Smooth muscle cell of the brain vasculature (primary cell): Measurements from ENCODE around the gene ADARB1.

Experiments
- DNase-seq: peaks from one replicate; pipeline ENCODE4 v3.0.0-alpha.2; 2012; ENCODE audit warnings: low read depth, low spot score

The ADARB1 gene

DNA sequence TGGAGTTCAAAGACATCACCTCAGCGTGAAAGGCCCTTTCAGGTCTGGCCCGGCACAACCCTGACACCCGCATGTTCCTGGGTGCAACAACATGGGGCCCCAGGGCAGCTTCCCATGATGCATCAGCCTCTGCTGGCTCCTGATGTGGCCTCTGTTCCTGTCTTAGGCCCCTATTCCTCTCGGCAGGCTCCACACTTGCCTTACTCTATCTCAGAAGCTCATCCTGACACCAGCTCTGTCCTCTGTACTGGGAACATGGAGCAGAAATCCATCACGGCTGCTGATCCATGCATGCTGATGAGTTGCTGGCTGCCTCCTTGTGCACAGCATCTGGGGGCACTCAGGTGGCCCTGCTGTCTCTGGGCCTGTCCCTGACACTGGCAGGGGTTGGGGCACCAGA lies 74.6 kb downstream of the ADARB1 start:
- no peak for DNase-seq

DNA sequence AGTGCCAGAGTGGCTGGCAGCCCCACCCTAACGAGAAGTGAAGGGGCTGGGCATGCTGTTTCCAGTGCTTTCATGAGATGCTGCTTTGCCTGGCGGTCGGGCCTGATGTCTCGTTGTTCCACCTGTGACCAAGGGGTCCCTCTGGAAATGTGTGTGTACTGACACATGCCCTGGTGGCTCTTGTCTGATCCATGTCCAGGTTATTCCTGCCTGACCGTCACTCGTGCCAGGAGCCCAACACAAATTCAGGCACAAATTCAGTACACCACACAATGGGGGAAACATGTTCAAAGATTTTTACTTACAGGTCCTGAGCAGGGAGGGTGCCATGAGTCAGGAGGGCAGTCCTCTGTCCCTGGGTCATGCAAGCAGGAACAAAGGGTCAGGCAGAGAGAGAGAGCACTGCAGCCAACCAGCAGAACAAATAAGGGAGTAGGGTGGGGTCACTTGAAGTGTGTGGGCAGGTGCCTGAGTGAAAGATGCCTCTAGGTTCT lies 76.3 kb downstream of the ADARB1 start:
- DNase-seq: no peak

DNA sequence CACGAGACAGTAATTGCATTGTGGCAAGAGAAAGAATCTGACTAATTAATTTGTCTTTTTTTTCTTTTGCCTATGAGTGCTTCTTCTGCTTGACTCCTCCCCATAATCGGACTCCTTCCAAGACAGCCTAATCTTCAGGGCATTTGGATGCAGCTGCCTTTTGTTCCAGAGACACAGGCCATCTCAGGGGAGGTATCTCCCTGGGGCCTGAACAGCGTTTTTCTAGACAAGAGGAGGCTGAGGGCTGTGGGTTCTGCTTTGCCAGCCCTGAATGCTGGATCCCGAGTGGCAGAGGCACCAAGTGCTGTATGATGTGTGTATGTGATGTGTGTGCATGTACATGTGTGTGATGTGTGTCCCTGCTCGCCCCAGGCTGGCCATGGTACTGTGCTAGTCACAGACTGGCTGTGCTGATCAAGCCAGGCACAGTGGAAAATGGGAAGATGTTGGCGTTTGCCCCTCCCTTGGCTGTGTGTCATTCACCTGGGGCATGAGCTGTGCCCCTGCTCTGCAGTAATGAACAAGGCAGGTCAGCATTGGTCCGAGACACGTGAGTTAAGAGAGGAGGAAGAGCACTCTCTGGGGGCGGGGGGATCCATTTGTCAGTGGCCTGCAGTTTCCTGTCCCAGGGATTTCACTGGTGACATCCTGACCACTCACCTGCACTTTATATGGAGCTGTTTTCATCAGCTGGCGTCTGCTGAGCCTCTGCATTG lies 77.2 kb downstream of the ADARB1 start:
- no peak for DNase-seq

DNA sequence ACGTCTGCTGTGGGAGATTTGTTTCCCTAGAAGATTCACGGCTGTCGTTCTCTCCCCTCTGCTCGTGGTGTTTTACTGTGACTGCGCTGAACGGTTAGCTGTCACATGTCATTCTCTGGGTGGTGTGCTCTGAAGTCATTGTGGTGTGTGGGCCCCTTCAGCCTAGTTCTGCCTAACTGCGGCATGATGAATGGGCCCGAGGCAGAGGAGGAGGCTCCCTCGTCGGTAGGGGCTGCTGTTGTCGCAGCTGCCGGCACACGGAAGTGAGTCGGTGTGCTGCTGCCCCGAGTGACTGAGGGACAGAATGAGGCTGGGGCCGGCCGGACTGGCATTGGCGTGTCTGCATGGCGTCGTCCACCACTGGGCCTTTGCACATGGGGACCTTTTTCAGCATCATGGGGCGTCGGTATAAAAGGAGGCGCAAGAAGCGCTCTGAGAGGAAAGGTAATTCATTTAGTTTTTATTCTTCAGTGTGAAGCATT lies 77.9 kb downstream of the ADARB1 start:
- DNase-seq: no peak

DNA sequence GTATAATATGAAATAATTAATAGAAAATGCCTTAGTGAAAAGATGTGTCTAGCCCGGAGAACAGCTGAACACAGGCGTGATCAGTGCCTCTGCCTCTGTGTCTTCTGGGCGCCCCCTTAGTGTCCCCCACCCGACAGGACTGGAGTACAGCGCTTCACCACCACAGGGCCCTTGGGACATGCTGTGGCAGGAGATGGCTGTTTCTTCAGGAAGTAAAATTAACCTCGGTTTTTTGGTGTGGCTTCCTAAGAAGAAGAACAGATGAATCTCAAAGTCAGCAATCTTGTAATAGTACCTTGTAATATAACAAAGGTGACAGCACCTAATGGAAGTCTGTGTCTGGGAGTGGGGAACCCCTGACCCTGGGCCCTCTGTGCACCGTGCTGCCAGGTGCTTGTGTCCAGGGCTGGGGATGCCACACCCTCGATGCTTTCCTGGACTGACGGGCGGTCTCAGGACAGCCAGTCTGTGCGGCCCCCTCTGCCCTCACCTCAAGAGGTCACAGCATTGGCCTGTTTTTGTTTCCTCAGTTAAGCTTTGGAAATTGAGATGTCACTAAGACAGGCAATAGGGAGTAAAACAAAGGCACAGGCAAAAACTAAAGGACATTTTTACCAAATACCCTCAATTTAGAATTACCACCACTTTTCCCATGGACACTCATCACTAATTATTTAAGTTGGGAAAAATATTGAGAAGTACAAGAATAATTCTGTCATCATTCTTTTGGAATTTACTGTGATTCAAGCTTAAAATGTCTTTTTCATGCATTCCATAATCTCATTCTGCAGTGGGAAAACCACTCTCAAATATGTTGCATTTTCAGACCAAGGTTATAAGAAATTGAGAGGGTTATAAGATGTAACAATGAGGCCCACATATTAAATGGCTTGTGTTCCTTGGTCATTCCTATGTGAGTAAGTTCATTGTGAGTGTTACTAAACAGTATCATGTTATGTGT lies 79.3 kb downstream of the ADARB1 start:
- DNase-seq: no peak

DNA sequence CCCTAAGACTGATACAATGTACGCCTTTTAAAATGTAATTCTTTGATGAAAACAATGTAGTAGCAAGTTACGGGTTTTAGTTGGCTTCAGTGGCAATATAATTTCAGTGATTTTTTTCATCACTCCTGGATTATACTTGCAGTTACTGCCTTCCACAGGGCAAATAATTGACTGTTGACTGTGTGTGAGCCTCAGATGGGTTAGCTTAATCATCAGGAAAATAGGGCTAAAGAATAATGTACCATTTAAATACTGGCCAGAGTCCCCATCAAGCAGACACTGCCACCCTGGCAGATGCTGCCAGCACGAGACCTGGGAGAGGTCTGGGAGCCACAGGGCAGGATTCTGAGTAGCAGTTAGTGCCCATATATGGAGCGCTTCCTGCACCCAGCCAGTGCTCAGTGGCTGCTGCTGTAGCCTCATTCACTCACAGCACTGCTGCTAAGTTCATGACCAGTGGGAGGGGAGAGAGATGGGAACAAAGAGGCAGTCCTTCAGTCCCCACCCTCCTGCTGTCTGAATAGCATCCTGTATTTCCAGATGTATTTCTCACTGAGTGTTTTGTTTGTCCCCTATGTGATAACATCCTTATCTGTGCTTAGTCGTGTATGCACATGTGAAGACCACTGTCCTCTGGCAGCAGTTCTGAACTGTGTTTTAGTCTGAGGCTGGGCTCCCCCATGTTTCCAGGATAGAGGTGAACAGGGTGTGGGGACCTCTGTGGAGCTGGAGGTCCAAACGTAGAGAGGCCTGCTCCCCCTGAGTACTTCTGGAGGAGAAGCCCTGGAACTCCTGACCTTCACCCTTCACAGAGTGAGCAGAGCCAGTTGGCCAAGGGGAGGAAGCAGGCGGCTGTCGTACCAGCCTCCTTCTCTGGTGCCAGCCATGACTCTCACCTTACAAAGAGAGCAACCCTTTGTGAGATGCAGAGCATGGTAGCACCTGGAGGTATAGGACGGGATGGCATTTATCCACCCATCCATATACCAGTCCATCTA lies 80.4 kb downstream of the ADARB1 start:
- peak; percentile 62 for DNase-seq

DNA sequence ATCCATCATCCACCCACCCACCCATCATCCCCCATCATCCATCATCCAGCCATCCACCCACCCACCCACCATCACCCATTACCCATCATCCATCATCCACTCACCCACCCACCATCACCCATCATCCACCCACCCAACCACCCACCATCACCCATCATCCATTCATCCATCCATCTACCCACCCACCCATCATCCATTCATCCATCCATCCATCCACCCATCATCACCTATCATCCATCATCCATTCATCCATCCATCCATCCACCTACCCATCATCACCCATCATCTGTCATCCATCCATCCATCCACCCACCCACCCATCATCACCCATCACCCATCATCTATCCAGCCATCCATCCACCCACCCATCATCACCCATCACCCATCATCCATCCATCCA lies 81.5 kb downstream of the ADARB1 start:
- no peak for DNase-seq

DNA sequence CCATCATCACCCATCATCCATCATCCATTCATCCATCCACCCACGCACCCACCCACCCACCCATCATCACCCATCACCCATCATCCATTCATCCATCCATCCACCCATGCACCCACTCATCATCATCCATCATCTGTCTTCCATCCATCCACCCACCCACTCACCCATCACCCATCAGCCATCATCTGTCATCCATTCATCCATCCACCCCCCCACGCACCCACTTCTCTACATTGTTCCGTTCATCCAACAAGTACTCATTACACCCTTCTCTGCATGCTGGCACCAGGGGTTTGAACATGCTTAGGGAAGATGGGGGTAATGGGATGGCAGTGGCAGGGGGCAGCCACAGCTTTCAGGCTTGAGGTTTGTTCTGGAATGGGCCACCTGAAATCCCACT lies 82.1 kb downstream of the ADARB1 start:
- no peak for DNase-seq

DNA sequence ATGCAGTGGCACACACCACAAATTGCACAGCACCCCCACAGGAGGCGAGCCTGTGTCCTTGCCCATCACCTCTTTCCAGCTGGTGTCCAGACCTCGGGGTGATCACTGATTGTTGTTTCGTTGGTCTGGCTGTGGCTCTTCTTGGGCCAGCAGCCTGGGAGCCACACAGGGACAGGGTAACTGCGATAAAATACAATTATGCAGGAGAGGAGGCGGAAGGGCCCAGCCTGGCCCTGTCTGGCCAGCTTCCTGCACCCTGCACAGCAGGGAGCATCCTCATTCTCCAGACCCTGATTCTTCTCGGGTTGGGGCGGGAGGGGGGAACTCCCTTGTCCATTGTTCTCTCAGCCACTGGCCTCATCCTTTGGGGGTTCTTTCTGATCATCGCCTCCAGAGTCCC lies 83.6 kb downstream of the ADARB1 start:
- no peak for DNase-seq

DNA sequence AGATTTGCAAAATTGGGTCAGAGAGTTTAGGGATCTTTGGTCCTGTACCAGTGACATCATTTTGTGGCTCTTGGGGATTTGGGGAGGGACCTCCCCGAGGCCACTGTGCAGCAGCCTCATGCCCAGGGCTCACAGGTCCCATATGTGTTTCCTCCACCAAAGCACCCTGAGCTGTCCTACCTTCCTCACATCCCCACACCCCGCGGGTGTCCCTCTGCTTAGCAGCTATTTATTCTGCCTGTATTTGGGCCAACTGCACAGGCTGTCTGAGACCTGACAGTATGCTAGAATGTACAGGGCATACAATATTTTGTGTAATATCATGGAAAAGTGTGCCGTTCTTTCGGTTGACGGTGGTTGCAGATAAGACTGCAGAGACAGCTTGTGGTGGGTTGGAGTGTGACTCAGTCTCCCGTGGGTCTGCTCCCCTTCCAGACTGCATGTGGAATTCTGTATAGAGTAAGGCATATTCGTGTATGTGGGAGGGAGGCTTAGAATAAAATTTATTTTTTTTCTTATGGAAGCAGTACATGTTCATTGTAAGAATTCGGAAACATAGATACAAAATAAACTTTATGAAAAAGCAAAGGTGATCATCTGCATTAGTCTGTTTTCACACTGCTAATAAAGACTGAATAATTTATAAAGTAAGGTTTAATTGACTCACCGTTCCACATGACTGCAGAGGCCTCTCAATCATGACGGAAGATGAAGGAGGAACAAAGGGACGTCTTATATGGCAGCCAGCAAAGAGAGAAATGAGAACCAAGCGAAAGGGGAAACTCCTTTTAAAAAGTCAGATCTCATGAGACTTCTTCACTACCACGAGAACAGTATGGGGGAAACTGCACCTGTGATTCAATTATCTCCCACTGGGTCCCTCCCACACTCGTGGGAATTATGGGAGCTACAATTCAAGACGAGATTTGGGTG lies 84.4 kb downstream of the ADARB1 start:
- no peak for DNase-seq

DNA sequence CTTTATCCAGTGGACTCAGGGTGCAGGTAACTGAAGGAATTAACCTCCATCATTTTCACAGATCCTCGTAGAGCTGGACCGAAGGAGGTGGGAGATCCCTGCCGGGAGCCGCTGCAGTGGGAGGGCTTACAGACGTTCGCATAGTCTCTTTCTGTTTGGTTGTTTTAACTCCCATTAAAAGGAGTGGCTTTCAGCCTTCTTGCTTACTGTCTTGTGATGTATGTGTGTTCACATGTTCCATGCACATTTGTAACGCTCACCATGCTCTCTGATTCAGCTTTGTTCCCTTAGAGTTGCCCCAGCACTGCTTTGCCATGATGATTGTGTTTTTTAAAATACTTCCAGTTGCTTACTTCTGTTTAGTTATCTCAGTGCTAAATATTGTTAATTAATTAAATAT lies 85.8 kb downstream of the ADARB1 start:
- DNase-seq: no peak

DNA sequence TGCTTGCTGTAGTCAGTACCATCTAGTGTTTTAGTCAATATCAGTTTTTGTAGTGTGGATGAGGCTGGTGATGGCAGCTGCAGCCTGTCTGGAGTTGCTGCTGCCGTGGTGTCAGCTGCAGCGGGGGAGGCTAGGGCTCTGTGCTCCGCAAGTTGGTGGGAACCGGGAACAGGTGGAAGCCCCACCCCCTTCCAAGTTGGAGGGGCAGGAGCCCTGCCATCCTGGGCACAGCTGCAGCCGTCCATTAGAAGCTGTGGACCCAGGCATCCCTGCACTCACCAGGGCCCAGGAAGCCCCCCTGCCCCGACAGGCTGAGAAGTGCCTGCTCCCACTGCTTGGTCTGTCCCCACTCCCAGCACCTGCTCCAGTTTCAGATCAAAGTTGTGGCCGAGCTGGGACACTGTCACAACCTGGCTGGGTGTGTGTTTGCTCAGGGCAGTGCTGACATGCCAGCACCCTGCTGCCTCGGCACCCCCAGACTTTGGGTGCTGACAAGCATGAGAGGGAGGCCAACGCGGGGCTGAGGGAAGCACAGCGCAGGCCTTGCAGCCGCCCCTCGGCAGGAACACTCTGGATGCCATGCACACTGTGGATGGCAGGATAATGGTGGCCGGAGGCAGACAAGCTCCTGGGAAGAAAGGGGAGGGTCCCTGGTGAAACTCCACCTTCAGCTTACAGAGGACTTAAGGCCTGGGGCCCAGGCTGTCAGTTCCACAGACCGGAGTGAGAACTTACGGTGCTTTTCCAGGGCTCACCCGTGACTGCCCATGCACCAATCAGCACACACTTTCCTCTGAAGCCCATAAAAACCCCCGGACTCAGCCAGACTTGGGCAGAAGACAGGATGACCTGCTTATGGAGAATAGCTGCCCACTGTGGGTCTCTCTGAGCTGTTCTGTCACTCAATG lies 86.9 kb downstream of the ADARB1 start:
- DNase-seq: no peak

DNA sequence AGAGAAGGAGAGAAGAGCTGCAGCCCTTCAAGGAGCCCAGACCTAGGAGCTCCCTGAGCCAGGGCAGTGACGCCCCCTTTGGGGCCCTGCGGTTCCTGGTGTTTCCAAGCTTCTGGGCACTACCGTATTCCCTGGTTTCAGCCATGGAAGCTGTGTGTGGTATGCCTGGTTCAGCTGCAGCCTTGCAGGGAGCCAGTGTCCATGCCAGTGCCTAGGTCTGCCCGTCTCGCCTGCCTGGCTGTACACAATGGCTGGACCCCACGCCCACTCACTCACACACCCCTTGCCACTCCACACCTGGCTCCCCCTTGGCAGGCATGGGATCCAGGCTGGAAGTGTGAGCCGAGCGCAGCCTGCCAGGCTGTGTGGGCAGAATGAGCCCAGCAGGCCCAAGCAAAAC lies 87.7 kb downstream of the ADARB1 start:
- no peak for DNase-seq

DNA sequence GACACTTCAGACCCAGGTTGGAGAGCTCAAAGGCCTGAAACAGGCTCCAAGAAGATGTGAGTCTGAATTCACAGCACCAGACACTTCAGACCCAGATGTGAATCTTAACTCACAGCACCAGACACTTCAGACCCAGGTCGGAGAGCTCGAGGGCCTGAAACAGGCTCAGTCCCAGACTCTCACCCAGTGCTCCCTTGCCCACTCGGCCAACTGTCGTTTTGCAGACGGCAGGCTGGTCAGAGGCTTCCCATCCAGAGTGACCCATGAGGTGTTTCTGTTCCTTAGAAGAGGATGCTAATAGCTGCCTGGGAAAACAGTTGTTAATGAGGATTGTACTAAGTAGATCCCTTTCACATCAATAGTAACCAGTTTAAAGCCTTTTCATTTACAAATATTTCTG lies 88.4 kb downstream of the ADARB1 start:
- DNase-seq: no peak

DNA sequence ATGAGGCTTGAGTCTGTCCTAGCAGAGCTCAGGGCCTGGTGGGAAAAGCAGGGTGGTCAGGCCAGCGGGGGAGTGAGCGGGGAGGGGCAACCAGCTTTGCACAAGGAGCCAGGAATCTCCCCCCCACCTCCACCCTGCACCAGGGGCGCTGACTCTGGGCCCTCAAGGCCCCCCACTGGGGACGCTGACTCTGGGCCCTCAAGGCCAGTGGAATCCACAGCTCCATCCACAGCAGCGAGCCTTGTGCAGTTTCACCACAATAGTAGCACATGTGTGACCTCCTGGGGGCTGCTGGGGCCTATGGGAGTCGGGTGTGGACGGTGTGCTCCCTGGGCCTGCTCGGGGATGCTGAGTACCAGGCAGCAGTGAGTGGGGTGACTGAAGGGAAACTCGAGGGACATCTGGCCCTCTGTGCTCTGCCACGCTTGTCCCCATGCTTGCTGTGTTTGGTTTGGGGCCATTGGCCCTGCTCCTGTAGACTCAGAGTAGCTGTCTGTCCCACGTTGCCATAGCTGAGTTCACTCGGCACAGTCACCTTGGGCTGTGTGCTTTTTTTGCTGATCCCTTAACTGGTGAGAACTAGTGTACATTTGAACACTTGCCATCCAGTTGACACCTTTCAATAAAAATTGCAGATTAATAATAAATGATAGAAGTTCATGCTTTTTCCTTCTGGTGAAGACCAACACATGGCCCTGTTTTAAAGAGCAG lies 89.2 kb downstream of the ADARB1 start:
- DNase-seq: no peak

DNA sequence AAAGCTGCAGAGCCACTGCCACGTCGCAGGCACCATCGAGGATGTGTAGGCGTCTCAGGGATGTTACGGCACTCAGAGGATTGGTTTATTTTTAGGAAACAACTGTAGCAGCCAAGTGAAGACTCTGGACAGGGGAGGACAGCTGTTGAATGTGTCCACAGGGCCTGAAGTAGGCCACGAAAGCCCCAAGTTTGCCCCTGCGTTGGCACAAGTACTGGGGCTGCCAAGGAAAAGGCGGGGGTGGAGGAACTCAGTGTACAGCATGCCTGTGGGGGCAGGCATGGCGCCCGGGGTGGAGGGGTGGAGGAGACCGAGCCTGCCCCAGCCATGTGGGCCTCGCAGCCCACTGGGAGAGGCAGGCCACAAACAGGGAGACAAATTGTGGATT lies 89.7 kb downstream of the ADARB1 start:
- no peak for DNase-seq

DNA sequence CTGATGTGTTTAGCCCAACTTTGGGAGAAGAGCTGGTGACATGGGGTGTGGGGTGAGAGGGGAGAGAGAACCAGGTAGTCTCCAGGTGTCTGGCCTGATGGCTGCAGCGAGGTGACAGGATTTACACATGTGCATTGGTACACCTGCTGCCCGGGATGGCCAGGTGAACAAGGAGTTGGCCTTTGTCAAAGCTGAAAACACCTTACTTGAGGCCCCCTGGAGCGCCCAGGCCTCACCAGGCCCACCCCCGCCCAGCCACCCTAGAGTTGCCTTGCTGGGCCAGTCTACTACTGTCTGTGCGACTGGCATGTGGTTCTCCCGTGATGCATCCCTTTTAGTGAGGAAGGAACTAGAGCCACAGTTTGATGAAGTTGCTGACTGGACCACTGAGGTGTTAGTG lies 90.5 kb downstream of the ADARB1 start:
- DNase-seq: no peak

DNA sequence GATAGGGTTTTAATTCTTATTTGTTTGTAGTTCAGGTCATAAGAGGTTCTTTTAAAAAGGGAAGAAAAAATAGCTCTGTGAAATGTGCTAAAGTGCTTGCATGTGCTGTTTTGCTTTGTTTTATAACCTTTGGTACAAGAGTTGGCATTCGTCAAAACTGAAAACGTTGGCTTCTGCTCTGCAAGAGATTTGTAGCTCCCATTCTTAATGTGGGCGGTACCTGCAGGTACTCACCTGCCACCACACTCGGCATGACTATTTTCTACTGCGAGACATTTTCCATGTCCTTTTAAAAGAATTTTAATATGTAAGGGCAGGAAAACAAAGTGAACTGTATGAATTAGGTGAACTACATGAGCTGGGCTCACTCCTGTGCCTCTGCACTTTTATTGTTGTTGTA lies 92.6 kb downstream of the ADARB1 start:
- DNase-seq: no peak

DNA sequence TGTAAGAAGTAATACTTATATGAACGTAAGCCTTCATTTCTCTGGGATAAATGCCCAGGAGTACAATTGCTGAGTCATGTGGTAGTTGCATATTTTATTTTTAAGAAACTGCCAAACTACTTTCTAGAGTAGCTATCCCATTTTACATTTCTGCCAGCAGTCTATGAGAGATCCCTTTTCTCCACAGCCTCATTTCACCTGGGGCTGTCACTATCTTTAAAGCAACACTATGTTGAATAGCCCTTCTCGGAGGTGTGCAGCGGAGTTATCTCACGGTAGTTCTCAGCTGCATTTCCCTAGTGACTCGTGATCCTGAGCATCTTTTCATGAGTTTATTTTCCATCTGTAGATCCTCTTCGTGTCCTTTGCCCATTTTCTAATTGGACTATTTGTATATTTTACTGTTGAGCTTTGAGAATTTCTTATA lies 93.4 kb downstream of the ADARB1 start:
- no peak for DNase-seq
